GM23338 (cell line): ENCODE data around the gene IMMP2L. TPM values are rescaled to one million over a fixed set of nuclear protein-coding genes. Genes with fewer than 3 reads are reported as not detected.

Experiments
- ATAC-seq: fragments of 200-7000 bp; cut with Tn5 transposase; 3 replicates; pipeline ENCODE4 v1.9.1; 2020
- DNase-seq: peaks from one replicate; pipeline ENCODE4 v3.0.0-alpha.2; 2015; ENCODE audit warnings: low spot score
- H2AFZ ChIP-seq: fragments of 200-600 bp; sonication (generic); 2 replicates; pipeline ENCODE4 v1.8.0; 2016; ENCODE audit warnings: antibody characterized with exemption, mild to moderate bottlenecking, moderate library complexity
- H3F3A ChIP-seq: fragments of 200-600 bp; sonication (generic); replicated peaks from 2 replicates; pipeline ENCODE4 v1.8.0; 2017; ENCODE audit warnings: antibody characterized with exemption, mixed run types, low read depth
- H3K27ac ChIP-seq: fragments of 200-600 bp; sonication (generic); 2 replicates; pipeline ENCODE4 v1.6.1; 2016; ENCODE audit warnings: low read depth
- H3K27me3 ChIP-seq: fragments of 200-600 bp; sonication (generic); 2 replicates; pipeline ENCODE4 v1.8.0; 2016; ENCODE audit warnings: mild to moderate bottlenecking, mixed run types, moderate library complexity; ENCODE audit not compliant: insufficient read depth
- H3K36me3 ChIP-seq: fragments of 200-600 bp; sonication (generic); 2 replicates; pipeline ENCODE4 v1.8.0; 2016; ENCODE audit warnings: mild to moderate bottlenecking; ENCODE audit not compliant: insufficient read depth
- H3K4me1 ChIP-seq: fragments of 200-600 bp; sonication (generic); 2 replicates; pipeline ENCODE4 v1.8.0; 2016; ENCODE audit warnings: mild to moderate bottlenecking, moderate library complexity; ENCODE audit not compliant: insufficient read depth
- H3K4me2 ChIP-seq: fragments of 200-600 bp; sonication (generic); 2 replicates; pipeline ENCODE4 v1.7.1; 2017; ENCODE audit warnings: mixed run types
- H3K4me3 ChIP-seq: fragments of 200-600 bp; sonication (generic); 2 replicates; pipeline ENCODE4 v1.6.1; 2016; ENCODE audit warnings: mixed run types
- H3K79me2 ChIP-seq: fragments of 200-600 bp; sonication (generic); replicated peaks from 2 replicates; pipeline ENCODE4 v1.8.0; 2017; ENCODE audit warnings: mild to moderate bottlenecking; ENCODE audit not compliant: insufficient read depth
- H3K9me2 ChIP-seq: fragments of 200-600 bp; sonication (generic); 2 replicates; pipeline ENCODE4 v1.8.0; 2017; ENCODE audit not compliant: insufficient read depth
- H4K20me1 ChIP-seq: fragments of 200-600 bp; sonication (generic); replicated peaks from 2 replicates; pipeline ENCODE4 v1.8.0; 2017; ENCODE audit warnings: mild to moderate bottlenecking; ENCODE audit not compliant: insufficient read depth
- H3K27ac Mint-ChIP-seq: 2 replicates; pipeline ENCODE4 v1.8.0; 2020; ENCODE audit warnings: inconsistent platforms, mild to moderate bottlenecking, moderate library complexity, mixed read lengths
- H3K27me3 Mint-ChIP-seq: 3 replicates; pipeline ENCODE4 v1.8.0; 2022; ENCODE audit warnings: low read depth, mild to moderate bottlenecking, moderate library complexity, mixed read lengths, inconsistent platforms; ENCODE audit not compliant: insufficient read depth, poor library complexity
- H3K36me3 Mint-ChIP-seq: 3 replicates; pipeline ENCODE4 v1.8.0; 2021; ENCODE audit warnings: low read depth, mild to moderate bottlenecking, inconsistent platforms, moderate library complexity, mixed read lengths
- H3K4me1 Mint-ChIP-seq: 3 replicates; pipeline ENCODE4 v1.8.0; 2020; ENCODE audit warnings: mild to moderate bottlenecking, inconsistent platforms, mixed read lengths
- H3K4me3 Mint-ChIP-seq: 3 replicates; pipeline ENCODE4 v1.8.0; 2021; ENCODE audit warnings: moderate library complexity, mild to moderate bottlenecking, inconsistent platforms, mixed read lengths
- H3K9me3 Mint-ChIP-seq: 3 replicates; pipeline ENCODE4 v1.8.0; 2020; ENCODE audit warnings: moderate library complexity, mild to moderate bottlenecking, inconsistent platforms, mixed read lengths
- CREB1 ChIP-seq: fragments of 250-450 bp; sonication (Bioruptor Pico); IDR thresholded peaks from 2 replicates; pipeline ENCODE4 v1.5.0; 2020; ENCODE audit warnings: low read depth, mild to moderate bottlenecking, moderate library complexity
- CTCF ChIP-seq, 2 experiments: fragments of 200-600 bp in 1 of 2; sonication (generic) in 1 of 2; conservative IDR thresholded peaks; 2 replicates each; pipeline versions ENCODE4 v1.5.1 to v1.6.1; 2016 to 2017; ENCODE audit warnings: antibody characterized with exemption in 2 of 2, low read depth in 2 of 2, mild to moderate bottlenecking in 2 of 2, moderate library complexity in 1 of 2
- ETS1 ChIP-seq: IDR thresholded peaks from 2 replicates; pipeline ENCODE4 v1.6.1; 2016; ENCODE audit warnings: antibody characterized with exemption
- EZH2 ChIP-seq: fragments of 200-600 bp; sonication (generic); IDR thresholded peaks from one replicate; pipeline ENCODE4 v1.8.0; 2017; ENCODE audit warnings: antibody characterized with exemption, mild to moderate bottlenecking, low read depth; ENCODE audit not compliant: unreplicated experiment
- EZH2phosphoT487 ChIP-seq: fragments of 200-600 bp; sonication (generic); IDR thresholded peaks from one replicate; pipeline ENCODE4 v1.8.1; 2018; ENCODE audit warnings: antibody characterized with exemption; ENCODE audit not compliant: unreplicated experiment
- JUNB ChIP-seq: IDR thresholded peaks from one replicate; pipeline ENCODE4 v1.6.1; 2016; ENCODE audit warnings: antibody characterized with exemption; ENCODE audit not compliant: unreplicated experiment
- NANOG ChIP-seq: IDR thresholded peaks from 2 replicates; pipeline ENCODE4 v1.6.1; 2016; ENCODE audit warnings: antibody characterized with exemption, borderline replicate concordance
- POLR2AphosphoS5 ChIP-seq: IDR thresholded peaks from 2 replicates; pipeline ENCODE4 v1.6.1; 2016; ENCODE audit warnings: antibody characterized with exemption, low read depth
- REST ChIP-seq: IDR thresholded peaks from one replicate; pipeline ENCODE4 v1.6.1; 2018; ENCODE audit warnings: antibody characterized with exemption; ENCODE audit not compliant: unreplicated experiment
- STAT1 ChIP-seq: IDR thresholded peaks from one replicate; pipeline ENCODE4 v1.6.1; 2016; ENCODE audit warnings: antibody characterized with exemption; ENCODE audit not compliant: unreplicated experiment
- ZNF114 ChIP-seq: fragments of 250-450 bp; sonication (Bioruptor Pico); IDR thresholded peaks from 2 replicates; pipeline ENCODE4 v1.5.0; 2020; ENCODE audit warnings: mild to moderate bottlenecking, moderate library complexity
- ZNF331 ChIP-seq: fragments of 250-450 bp; sonication (Bioruptor Pico); IDR thresholded peaks from 2 replicates; pipeline ENCODE4 v1.5.0; 2020; ENCODE audit warnings: low read depth, mild to moderate bottlenecking, moderate library complexity
- ZNF462 ChIP-seq: fragments of 250-450 bp; sonication (Bioruptor Pico); IDR thresholded peaks from 2 replicates; pipeline ENCODE4 v1.5.0; 2020; ENCODE audit warnings: mild to moderate bottlenecking, moderate library complexity
- polyA plus RNA-seq: library from polyadenylated mRNA; unstranded; fragments of >200 nt; fragmentation: Nextera tagmentation; extraction: Ambion mirVana; gene quantifications from 2 replicates; pipeline ENCODE4 v1.2.1, GENCODE V29; 2016
- total RNA-seq: library from RNA; depleted of rRNA; stranded (reverse); fragments of >200 nt; shearing (Covaris generic); gene quantifications from 2 replicates; pipeline ENCODE4 v1.2.3, GENCODE V29; 2014

Gene IMMP2L
- total and polyA plus RNA-seq, 2 experiments from 2014 or later: 7.3 to 14.0 TPM

GRCh38 chr7:110669410-110669809, 892.9 kb downstream of the IMMP2L start:
- no peaks in the 10 kb centered on the region for H4K20me1 ChIP-seq
- H3K4me1 ChIP-seq: no peaks in the 10 kb centered on the region
- no peak for TF ChIP-seq NANOG
- no peak for TF ChIP-seq ZNF331 (CRISPR knock-in tag)
- TF ChIP-seq EZH2phosphoT487: no peak
- TF ChIP-seq CREB1 (CRISPR knock-in tag): no peak
- no peak for TF ChIP-seq ZNF114 (CRISPR knock-in tag)
- no peak for TF ChIP-seq STAT1
- no peak for TF ChIP-seq REST
- no peak for TF ChIP-seq JUNB
- no peak for TF ChIP-seq CTCF (conservative IDR thresholded peaks at IDR 0.05; ENCODE audit: low read depth in 2 of 2)
- no peak for TF ChIP-seq EZH2
- TF ChIP-seq ZNF462 (CRISPR knock-in tag): no peak
- TF ChIP-seq ETS1: no peak
- TF ChIP-seq POLR2AphosphoS5: no peak
- H3K4me2 ChIP-seq: no peak overlapping the region
- no peaks in the 10 kb centered on the region for H3K27me3 Mint-ChIP-seq
- DNase-seq (no peak), ATAC-seq (no peak)
- no peaks in the 10 kb centered on the region; the same call in 1 of the 2 replicates for H3K36me3 ChIP-seq
- no peaks in the 10 kb centered on the region for H3K4me1 Mint-ChIP-seq
- H3K79me2 ChIP-seq: no peaks in the 10 kb centered on the region
- H3F3A ChIP-seq: no peaks in the 10 kb centered on the region
- H3K9me3 Mint-ChIP-seq: peaks cover 43% of the 10 kb centered on the region
- peaks cover 32% of the 10 kb centered on the region for H3K36me3 Mint-ChIP-seq
- no peak overlapping the region for H3K4me3 Mint-ChIP-seq
- H3K27ac ChIP-seq: no peak overlapping the region
- H3K9me2 ChIP-seq: no peaks in the 10 kb centered on the region; the same call in 1 of the 2 replicates
- H3K27me3 ChIP-seq: no peaks in the 10 kb centered on the region
- H3K27ac Mint-ChIP-seq: no peak overlapping the region
- H2AFZ ChIP-seq: peak overlapping the region; percentile 56; the same call in 1 of the 2 replicates
- no peak overlapping the region for H3K4me3 ChIP-seq
